Measurements from ENCODE around the gene PRIM2.
"Not testable (repeated sequence)": the region's sequence is repeated elsewhere in the genome, so short reads cannot be mapped to it uniquely, and the experiment has no call there.

The PRIM2 gene

DNA sequence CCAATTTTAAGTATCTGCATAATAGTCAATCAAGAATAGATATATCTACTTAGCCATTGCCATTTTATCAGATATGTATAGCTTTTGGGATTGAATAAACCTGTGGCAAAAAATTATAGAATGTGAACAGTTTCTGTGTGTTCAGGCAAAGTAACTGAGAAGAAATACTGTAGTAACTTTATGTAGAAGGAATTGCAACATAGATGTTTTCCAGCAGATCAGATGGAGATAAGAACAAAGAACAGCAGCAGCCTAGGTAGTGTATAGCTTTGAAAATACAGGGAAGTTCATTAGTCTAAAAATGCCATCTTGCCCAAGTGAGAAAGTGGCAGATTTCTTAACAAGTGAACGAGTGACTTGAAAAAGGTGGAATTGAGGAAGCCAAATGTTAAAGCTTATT, 197.7 kb downstream of the PRIM2 start:
- not testable (repeated sequence) for DNase-seq

DNA sequence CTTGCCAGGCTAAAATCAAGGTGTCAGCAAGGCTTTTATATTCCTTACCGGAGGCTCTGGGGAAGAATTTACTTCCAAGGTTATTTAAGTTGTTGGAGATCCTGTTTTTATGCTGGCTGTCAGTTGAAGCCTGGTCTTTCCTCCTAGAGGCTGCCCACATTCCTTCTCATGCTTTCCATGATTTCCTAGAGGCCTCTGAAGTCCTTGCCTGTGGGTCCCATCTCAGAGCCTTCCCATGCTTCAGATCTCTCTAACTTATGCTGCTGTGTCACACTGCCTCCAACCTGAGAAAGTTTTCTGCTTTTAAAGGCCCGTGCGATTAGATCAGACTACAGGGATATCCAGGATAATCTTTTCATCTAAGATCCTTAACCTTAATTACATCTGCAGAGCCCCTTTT, 198.4 kb downstream of the PRIM2 start:
- not testable (repeated sequence) for DNase-seq

DNA sequence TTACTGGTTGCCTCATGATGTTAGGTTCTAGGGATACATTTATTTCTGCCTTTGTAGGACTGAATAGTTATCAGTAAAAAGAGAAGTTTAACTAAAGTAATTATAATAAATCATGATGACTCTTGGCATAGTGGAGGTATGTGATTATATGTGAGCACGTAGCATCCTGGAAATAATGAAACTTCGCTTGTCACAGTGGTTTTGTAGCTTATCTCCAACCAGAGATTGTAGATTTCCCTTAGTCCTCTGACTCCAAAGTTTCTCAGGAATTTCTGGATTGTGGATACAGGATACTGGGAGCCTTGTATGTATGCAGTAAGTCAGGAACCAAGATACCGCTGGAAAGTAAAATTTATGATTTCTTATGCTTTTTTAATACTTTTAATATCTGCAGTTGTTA, 199.3 kb downstream of the PRIM2 start:
- not testable (repeated sequence) for DNase-seq

DNA sequence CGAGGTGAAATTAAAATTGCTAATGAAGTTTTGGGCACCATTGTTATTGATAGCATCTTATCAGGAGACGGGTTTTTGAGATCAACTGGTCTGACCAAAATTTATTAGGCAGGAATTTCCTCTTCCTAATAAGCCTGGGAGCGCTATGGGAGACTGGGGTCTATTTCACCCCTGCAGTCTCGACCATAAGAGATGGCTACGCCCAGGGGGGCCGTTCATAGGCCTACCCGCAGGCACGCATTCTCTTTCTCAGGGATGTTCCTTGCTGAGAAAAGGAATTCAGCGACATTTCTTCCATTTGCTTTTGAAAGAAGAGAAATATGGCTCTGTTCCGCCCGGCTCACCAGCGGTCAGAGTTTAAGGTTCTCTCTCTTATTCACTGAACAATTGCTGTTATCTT, 201.8 kb downstream of the PRIM2 start:
- DNase-seq, result not testable (repeated sequence)

DNA sequence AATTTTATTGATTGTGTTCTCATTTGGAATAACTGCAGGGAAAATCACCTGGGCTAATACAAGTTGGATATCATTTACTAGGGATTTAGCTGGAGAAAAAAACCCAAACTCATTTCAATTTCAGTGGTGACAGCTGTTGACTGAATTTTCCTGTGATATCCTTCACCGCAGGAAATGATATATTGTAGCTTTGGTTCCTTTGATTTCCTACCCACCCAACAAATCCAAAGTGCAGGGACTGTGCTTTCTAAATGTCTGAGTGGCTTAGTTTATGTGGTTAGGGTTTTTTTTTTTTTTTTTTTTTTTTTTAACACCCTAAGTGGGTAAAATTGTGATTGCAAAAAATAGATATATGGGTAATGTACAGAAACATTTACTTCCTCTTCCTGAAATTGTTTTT, 203.7 kb downstream of the PRIM2 start:
- not testable (repeated sequence) for DNase-seq

DNA sequence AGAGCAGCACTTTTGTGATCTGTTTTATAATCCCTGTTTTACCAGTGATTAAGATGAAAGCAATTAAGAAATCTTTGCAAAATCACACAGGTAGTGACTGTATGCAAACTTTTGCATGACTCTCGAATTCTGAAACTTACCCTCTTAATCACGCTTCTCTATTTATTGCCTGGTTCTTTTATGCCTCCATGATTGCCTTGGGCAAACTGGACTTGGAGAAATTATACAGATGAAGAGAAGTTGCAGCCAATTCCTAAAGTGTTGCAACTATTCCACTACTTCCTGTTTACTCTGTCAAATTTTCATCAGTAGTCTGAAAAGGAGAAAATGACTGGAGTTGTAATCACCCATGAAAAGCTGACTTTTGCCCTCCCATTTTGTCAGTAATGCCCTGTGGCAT, 205.8 kb downstream of the PRIM2 start:
- DNase-seq, result not testable (repeated sequence)

DNA sequence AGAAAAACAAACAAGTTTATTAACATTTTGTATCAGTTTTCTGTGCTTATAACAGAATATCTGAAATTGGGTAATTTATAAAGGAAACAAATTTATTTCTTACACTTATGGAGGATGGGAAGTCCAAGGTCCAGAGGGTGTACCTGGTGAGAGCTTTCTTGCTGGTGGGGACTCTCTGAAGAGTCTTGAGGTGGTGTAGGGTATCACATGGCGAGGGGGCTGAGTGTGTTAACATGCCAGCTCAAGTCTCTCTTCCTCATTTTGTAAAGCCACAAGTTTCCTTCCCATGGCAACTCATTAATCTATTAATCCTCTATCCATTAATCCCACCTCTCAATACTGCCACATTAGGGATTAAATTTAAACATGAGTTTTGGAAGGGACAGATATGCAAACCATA, 212.3 kb downstream of the PRIM2 start:
- DNase-seq, result not testable (repeated sequence)

DNA sequence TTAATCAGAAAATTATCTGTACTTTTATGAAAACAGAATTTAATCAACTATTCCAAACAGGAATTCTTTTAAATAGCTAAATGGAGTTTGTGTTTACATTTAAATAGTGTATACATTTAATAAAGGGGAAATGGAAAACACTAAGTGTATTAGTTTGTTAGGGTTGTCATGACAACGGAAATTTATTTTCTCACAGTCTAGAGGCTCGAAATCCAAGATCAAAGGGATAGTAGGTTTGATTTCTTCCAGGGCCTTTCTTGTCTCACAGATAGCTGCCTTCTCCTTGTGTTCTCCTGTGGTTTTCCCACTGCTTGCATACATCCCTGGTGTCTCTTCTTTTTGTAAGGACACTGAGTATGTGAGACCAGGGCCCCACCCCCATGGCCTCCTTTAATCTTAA, 215.2 kb downstream of the PRIM2 start:
- not testable (repeated sequence) for DNase-seq

DNA sequence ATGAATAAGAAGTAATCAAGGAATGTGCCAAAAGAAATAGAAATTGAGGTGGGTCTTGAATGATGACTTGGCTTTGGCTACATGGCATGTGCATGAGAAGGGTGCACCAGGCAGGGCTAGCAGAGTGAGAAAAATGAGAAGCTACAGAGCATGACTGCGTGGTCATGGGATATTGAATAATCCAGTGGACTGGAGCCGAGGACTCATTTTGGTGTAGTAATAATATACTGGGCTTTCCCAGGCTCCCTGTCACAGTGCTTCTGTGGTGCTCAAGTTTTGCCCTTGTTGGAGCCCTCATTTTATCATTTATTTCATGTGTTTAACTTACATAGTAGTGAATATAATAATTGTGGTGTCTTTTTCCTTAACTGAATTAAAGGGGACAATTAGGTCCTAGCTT, 217.7 kb downstream of the PRIM2 start:
- peak; percentile 2 for DNase-seq

DNA sequence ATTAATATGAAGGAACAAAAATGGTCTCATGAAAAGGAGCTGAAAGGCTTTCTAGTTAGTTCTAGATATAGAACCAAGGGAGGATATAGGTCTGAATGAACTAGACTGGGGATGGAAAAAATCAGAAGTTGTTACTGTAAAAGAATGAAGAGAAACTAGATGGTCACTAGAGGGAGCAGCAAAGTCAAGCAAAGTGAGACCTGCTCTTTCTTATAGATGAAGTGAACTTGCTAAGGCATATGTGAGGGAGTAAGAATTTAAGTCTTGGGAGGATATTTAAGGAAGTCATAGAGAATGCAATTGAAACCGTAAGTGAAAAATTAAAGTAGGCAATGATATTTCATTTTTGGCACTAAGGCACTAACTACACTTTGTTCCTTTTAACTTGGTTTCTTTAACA, 218.6 kb downstream of the PRIM2 start:
- peak; percentile 50 for DNase-seq

DNA sequence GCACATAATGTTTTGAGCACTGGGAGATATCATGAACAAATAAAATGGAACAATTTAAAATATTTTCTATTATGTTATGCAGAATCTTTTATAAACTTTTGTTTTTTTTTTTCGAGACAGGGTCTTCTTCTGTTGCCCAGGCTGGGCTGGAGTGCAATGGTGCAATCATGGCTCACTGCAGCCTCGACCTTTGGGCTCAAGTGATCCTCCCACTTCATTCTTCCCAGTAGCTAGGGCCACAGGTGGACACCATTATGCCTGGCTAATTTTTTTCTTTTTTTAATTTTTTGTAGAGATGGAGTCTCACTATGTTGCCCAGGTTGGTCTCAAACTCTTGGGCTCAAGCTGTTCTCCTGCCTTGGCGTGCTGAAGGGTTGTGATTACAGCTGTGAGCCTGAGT, 220.5 kb downstream of the PRIM2 start:
- not testable (repeated sequence) for DNase-seq

DNA sequence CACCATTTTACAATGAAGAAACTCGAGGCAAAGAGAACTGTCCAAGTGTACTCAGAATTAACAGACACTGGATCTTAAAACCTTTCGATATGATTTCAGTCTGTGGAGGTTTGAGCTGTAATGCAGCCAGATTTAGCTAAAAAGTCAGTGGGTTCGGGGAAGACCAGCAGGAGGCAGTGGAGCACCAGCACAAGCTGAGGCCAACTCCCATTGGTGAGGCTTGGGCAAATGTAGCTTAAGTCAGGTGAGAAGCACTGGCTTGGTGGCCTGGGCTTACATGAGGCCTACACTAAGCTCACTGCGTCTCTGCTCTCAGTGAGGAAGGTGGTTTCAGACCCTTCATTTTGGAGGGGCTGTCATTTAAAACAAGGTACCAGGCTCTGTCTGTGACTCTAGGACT, 234.5 kb downstream of the PRIM2 start:
- DNase-seq, result not testable (repeated sequence)

DNA sequence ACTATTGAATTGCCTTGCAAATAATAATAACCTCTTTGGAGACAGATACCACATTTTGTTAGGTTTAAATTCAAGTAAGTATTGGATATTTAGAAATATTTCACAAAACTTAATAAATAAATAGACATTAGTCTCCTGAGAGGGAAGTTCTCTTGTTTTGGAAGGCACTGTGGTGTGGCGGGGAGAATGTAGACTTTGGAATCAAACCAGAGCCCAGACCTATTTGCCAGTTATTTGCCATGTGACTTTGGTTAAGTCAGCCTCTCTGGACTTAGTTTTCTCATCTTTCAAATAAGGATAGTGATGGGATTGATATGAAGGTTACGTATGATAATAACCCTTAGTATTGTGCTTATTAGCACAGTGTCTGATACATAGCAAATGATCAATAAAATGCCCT, 240.4 kb downstream of the PRIM2 start:
- not testable (repeated sequence) for DNase-seq

DNA sequence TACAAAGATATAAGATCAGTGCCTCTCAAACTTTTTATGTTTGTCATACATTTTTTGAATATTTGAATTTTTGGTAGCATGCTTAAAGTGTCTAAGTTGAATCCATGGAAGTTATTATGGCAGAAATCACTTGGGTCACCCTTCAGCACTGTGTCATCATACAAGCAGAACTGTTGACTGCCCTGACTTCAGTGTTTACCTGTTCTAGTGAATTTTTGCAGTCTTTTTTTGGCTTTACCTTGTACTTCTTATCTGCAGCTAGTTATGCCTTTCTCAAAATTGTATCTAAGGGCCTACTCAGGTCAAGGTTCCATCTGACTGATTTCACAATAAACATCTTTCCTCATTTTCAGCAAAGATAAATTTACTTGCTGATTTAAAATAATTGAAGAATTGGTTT, 241.7 kb downstream of the PRIM2 start:
- not testable (repeated sequence) for DNase-seq

DNA sequence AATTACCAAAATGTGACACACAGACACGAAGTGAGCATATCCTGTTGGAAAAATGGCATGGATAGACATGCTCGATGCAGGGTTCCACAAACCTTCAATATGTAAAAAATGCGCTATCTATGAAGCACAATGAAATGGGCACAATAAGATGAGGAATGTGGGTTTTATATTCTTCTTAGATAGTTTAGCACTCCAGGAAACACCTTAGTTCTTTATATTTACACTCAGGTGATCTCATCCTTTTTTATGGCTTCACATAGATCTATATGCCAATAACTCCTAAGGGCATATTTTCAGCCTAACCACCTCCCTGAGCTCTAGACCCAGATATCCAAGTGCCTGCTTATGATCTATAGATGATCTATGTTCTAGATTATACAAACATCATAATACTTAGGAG, 244.8 kb downstream of the PRIM2 start:
- DNase-seq, result not testable (repeated sequence)

DNA sequence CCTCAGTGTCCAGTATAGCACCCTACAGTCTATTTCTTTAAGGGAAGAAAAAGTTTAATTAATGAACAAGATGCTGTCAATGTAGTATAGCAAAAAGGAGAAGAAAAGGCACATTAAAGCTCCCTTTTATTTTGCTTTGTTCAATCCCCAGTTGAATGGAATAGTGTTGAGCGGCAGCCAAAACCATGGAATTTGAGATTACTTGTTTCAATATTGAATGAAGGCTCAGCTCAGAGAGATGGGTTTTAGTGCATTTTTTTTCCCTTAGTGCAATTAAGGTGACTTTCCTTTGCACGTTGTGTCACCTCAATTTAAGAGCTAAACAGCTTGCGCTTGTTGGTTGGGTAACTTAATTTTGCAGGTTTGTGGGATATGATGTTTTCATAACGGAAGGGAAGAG, 254.7 kb downstream of the PRIM2 start:
- DNase-seq, result not testable (repeated sequence)

DNA sequence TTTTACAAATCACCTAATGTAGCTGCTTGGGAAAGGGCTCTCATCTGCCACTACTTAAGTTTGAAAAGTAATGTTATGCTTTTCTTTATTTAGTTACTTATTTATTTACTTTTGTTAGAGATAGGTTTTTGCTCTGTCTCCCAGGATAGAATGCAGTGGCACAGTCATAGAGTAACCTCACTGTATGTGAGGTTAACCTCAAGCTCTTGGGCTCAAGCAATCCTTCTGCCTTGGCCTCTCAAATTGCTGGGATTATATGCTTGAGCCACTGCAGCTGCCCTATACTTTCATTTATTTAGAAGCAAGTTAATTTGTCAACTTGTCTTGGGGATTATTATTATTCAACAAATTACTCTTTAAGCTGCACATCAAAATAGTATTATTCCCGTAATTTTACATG, 255.4 kb downstream of the PRIM2 start:
- not testable (repeated sequence) for DNase-seq

DNA sequence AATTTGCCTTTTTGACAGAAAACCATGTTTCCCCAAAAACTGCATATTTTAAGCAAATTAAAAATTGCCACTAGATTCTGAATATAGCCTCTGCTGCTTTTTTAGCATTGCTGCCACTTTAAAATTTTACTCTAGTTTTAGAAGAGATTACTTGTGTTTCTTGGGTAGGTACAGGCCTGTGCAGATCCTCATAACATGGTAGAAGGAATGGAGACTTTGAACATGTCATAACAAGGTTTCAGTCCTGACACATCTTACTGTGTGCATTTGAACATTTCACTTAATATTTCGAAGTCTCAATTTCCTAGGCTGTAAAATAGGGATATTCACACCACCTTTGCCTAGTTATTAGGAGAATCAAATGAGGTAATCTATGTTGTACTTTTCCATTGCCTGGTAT, 259.6 kb downstream of the PRIM2 start:
- DNase-seq, result not testable (repeated sequence)

DNA sequence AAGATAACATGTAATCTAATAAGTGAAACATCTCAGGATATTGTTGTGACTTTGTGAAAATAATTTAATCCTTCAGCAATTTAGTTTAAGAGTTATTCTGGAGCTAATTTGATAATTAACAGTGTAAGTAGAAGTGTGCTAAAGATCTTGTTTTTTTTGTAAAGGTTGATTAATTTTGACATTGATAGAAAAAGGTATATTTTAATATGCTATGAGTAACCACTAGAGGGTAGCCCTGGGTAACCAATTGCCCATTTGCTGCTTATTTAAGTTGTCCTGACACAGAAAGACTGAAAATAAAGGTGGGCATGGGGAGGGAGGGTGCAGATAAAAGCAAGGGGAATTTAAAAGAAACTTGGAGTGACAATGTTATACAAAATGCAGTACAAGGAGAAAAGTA, 262.1 kb downstream of the PRIM2 start:
- not testable (repeated sequence) for DNase-seq

DNA sequence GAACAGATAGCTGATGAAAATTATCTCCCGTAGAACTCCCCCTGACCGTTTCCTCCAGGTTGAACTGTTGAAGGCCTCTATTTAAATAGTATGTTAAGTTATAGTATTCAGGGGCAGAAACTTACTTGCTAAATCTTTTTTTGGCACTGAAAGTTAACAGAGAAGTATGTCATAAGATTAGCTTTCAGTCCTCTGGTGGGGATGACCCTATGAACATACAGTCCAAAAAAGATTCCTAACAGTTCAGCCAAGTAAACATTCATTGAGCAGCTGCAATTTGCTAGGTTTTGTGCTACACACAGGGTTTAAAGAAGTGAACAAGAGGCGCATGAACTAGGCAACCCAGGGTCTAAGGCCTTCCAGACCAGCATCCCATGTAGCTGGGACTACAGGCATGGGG, 264.2 kb downstream of the PRIM2 start:
- DNase-seq, result not testable (repeated sequence)

DNA sequence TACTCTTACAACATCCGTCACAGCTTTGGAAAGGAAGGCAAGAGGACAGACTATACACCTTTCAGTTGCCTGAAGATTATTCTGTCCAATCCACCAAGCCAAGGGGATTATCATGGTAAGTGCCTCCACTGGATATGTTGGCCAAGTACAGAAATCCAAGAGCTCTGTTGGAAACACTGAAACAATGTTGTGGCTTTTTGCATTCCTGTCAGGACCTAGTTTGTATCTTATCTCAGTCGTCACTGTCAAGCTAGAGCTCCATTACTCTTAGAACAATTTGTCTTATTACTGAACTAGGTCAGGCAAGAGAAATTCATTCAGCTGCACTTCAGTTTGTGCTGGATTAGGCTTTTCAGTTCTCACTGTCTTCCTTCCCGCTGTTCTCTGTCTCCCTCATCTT, 283.7 kb downstream of the PRIM2 start:
- DNase-seq, result not testable (repeated sequence)

DNA sequence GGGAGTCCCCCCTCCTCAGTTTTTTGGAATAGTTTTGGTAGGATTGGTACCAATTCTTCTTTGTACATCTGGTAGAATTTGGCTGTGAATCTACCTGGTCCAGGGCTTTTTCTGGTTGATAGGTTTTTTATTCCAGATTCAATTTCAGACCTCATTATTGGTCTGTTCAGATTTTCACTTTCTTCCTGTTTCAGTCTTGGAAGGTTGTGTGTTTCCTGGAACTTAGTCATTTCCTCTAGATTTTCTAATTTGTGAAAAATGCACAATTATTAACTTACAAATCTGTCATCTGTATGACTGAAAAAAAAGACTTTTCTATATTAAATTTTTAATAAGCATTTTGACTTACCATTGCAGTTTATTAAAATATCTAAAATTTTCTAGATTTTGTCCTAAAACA, 287.9 kb downstream of the PRIM2 start:
- not testable (repeated sequence) for DNase-seq

DNA sequence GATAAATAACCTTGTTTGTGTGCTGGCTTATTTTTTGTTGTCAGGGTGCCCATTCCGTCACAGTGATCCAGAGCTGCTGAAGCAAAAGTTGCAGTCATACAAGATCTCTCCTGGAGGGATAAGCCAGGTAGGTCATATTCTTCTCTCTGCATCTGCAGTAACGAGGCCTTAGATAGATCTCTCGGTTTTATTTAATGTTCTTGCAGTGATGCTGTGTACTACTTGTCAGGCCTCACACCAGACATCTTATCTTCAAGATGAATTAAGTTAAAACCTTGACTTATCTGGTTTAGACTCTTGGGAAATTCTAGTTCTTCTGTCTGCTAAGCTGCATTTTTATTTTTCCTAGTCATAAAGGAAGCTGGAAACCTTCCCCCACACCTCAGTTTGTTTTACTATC, 288.9 kb downstream of the PRIM2 start:
- not testable (repeated sequence) for DNase-seq

DNA sequence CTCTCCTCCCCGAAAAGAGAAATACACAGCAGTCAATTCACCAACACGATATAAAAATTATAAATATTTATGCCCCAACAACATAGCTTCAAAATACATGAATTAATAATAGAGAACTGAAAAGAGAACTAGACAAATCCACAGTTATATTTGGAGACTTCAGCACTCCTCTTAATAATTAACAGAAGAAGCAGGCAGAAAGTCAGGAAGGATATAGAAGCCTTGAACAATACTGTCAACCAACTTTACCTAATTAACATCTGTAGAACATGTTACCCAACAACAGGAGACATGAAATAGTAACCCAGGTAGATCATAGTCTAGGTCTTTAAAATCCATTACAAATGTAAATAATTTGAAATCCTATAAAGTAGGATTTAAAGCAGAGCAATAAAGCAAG, 293.2 kb downstream of the PRIM2 start:
- DNase-seq, result not testable (repeated sequence)

DNA sequence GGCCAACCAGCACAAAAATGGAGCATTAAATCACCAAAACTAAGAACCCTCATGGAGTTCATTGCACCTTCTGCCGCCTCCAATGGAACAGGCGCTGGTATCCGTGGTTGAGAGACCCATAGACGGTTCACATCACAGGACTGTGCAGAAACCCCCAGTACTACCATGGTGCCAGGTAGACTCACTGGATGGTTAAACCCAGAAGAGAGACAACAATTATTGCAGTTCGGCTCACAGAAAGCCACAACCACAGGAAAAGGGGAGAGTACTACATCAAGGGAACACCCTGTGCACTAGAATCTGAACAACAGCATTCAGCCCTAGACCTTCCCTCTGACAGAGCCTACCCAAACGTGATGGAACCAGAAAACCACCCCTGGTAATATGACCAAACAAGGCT, 301.5 kb downstream of the PRIM2 start:
- not testable (repeated sequence) for DNase-seq

DNA sequence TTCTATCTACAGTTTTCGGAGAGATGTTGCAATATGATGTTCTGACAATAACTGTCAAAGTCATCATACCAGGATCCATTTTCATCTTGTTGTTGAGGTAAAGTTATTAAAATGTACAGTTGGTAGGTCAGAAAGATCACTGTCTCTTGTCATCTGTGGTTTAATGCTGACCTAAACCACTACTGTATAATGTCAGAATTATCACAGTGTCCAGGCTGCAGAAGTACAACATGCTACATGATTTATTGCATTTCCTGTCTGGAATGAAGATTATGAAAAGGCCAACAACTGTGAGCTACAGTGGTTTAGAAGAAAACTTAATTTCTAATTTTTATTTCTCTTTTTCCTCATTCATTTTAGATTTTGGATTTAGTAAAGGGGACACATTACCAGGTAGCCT, 314.3 kb downstream of the PRIM2 start:
- not testable (repeated sequence) for DNase-seq
